ENCODE results near the gene ABTB2. TPM values are rescaled to one million over a fixed set of nuclear protein-coding genes. Genes with fewer than 3 reads are reported as not detected.

Gene ABTB2
- total RNA-seq, 1 experiment from 2014 or later, result 27.3 TPM

- DNase-seq (ENCODE audit: low spot score), result no peak
Measured at GRCh38 chr11:34114471-34114870, 243.3 kb downstream of the ABTB2 start.

GRCh38 chr11:34114014-34114413, 243.8 kb downstream of the ABTB2 start:
- no peak for DNase-seq (ENCODE audit: low spot score)

- DNase-seq (ENCODE audit: low spot score), result no peak
Measured at GRCh38 chr11:34111722-34112270, 246.0 kb downstream of the ABTB2 start.

- no peak for DNase-seq (ENCODE audit: low spot score)
Measured at GRCh38 chr11:34105957-34106504, 251.8 kb downstream of the ABTB2 start.

GRCh38 chr11:34105079-34105956, 252.5 kb downstream of the ABTB2 start, which contains the start of gene NAT10:
Gene NAT10 (plus strand): TSS chr11:34105629. CDS start chr11:34108226, 2,597 bp downstream.
- DNase-seq (ENCODE audit: low spot score), result peak; percentile 100

- no peak for DNase-seq (ENCODE audit: low spot score)
Measured at GRCh38 chr11:34104680-34105078, 253.1 kb downstream of the ABTB2 start.

Small RNA genes lying within 50 kb of the gene (small RNA-seq; reads per million reads assigned to genes)
- gene AL035079.1 (not detected), gene RF00019 (not detected)

Other genes with a start within 250 kb of the ABTB2 start
- 59.2 and 61.7 TPM in 2 replicates for gene CAT, start 80.9 kb upstream of the ABTB2 start, total RNA-seq (2014; rRNA removed; shearing (Covaris generic))
- gene ELF5, start 155.8 kb upstream of the ABTB2 start, total RNA-seq (2014; rRNA removed; shearing (Covaris generic)), result 1.3 and 1.6 TPM in 2 replicates

All from HT-29 (cell line).